ENCODE measurements around the gene NKIRAS1. TPM values are rescaled to one million over a fixed set of nuclear protein-coding genes. Genes with fewer than 3 reads are reported as not detected.

The NKIRAS1 gene
- total and polyA plus RNA-seq, 2 donors (not counting 1 experiment from before 2014, with no cell fraction given): 15.8 to 17.8 TPM

DNA sequence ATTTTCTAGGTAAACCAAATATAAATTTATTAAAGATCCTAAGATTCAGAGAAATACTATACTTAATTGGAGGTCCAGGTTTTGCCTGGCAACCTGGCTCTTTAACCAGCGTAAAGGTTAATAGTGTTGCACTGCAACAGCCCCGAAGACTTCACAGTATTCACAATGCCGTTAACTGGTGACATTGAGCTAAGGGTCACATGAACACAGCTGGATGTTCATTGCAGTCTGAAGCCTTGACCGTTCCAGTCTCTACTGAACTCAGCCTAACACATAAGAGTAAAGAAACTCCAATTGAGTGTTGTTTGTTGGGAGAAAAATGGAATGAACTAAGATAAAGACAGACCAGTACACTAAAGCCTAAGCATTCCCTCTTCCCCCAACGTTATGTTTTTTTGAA is 26.8 kb downstream of the NKIRAS1 start:
- H2AFZ ChIP-seq (ENCODE audit: low read length): no peak overlapping the region
- no peak for DNase-seq (ENCODE audit: low read depth in 2 of 2)
- no peaks in the 10 kb centered on the region for H3K27me3 ChIP-seq (ENCODE audit: control insufficient read depth, insufficient read depth, low read length)
- no peak overlapping the region for H3K9ac ChIP-seq (ENCODE audit: insufficient read depth, low read length)
- H3K27ac ChIP-seq (ENCODE audit: insufficient read depth, low read length): no peak overlapping the region
- no peak overlapping the region for H3K4me2 ChIP-seq (ENCODE audit: extremely low read depth, insufficient read depth, low read length)
- H3K4me1 ChIP-seq (ENCODE audit: control insufficient read depth, extremely low read depth, insufficient read depth, low read length): no peaks in the 10 kb centered on the region
- no peak for TF ChIP-seq EZH2 (IDR thresholded peaks at IDR 0.05; ENCODE audit: low read length, missing control alignments)
- TF ChIP-seq, protein P1, sequence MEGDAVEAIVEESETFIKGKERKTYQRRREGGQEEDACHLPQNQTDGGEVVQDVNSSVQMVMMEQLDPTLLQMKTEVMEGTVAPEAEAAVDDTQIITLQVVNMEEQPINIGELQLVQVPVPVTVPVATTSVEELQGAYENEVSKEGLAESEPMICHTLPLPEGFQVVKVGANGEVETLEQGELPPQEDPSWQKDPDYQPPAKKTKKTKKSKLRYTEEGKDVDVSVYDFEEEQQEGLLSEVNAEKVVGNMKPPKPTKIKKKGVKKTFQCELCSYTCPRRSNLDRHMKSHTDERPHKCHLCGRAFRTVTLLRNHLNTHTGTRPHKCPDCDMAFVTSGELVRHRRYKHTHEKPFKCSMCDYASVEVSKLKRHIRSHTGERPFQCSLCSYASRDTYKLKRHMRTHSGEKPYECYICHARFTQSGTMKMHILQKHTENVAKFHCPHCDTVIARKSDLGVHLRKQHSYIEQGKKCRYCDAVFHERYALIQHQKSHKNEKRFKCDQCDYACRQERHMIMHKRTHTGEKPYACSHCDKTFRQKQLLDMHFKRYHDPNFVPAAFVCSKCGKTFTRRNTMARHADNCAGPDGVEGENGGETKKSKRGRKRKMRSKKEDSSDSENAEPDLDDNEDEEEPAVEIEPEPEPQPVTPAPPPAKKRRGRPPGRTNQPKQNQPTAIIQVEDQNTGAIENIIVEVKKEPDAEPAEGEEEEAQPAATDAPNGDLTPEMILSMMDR (conservative IDR thresholded peaks at IDR 0.05 in 1 of 2, IDR thresholded peaks at IDR 0.05 in 1 of 2; ENCODE audit: low read depth in 1 of 2, low read length in 2 of 2): no peak
- no peak overlapping the region for H3K4me3 ChIP-seq (replicated peaks in 1 of 4; ENCODE audit: control extremely low read depth in 1 of 4, insufficient read depth in 1 of 4, low read depth in 3 of 4, low read length in 4 of 4)
- peaks cover 3% of the 10 kb centered on the region for H3K36me3 ChIP-seq (ENCODE audit: control insufficient read depth, insufficient read depth, low read length)
- H4K20me1 ChIP-seq (ENCODE audit: control insufficient read depth, extremely low read depth, insufficient read depth, low read length): no peaks in the 10 kb centered on the region
- no peaks in the 10 kb centered on the region for H3K79me2 ChIP-seq (ENCODE audit: control insufficient read depth, insufficient read depth, low read length)
- H3K9me3 ChIP-seq (ENCODE audit: control insufficient read depth, insufficient read depth, low read depth, low read length): no peaks in the 10 kb centered on the region

DNA sequence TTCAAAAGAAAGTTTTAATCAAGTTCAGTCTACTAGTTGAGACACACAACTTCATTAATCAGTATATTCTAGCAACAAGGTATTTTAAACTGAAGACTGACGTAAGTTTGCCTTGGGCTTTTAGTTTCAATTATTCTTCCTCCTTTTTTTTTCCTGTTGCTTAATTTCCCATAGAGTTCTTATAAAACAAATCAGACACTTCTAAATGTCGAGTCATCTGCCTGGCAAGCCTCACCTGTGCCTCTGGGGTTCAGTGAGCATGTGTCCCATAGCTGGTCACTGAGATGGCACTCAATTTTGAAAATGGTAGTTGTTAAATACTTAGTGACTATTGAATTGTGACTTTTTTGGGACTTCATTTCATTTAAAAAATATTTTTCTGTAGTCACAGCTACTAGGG is 27.4 kb downstream of the NKIRAS1 start:
- no peaks in the 10 kb centered on the region for H3K4me1 ChIP-seq (ENCODE audit: control insufficient read depth, extremely low read depth, insufficient read depth, low read length)
- no peak for DNase-seq (ENCODE audit: low read depth in 2 of 2)
- no peak overlapping the region for H3K4me3 ChIP-seq (replicated peaks in 1 of 4; ENCODE audit: control extremely low read depth in 1 of 4, insufficient read depth in 1 of 4, low read depth in 3 of 4, low read length in 4 of 4)
- peaks cover 1% of the 10 kb centered on the region for H4K20me1 ChIP-seq (ENCODE audit: control insufficient read depth, extremely low read depth, insufficient read depth, low read length)
- H3K27me3 ChIP-seq (ENCODE audit: control insufficient read depth, insufficient read depth, low read length): no peaks in the 10 kb centered on the region
- H3K9ac ChIP-seq (ENCODE audit: insufficient read depth, low read length): no peak overlapping the region
- H3K4me2 ChIP-seq (ENCODE audit: extremely low read depth, insufficient read depth, low read length): no peak overlapping the region
- no peaks in the 10 kb centered on the region for H3K79me2 ChIP-seq (ENCODE audit: control insufficient read depth, insufficient read depth, low read length)
- no peak overlapping the region for H3K27ac ChIP-seq (ENCODE audit: insufficient read depth, low read length)
- H3K9me3 ChIP-seq (ENCODE audit: control insufficient read depth, insufficient read depth, low read depth, low read length): no peaks in the 10 kb centered on the region
- no peak for TF ChIP-seq EZH2 (IDR thresholded peaks at IDR 0.05; ENCODE audit: low read length, missing control alignments)
- TF ChIP-seq, protein P1 (conservative IDR thresholded peaks at IDR 0.05 in 1 of 2, IDR thresholded peaks at IDR 0.05 in 1 of 2; ENCODE audit: low read depth in 1 of 2, low read length in 2 of 2): no peak
- peaks cover 3% of the 10 kb centered on the region for H3K36me3 ChIP-seq (ENCODE audit: control insufficient read depth, insufficient read depth, low read length)
- no peak overlapping the region for H2AFZ ChIP-seq (ENCODE audit: low read length)

DNA sequence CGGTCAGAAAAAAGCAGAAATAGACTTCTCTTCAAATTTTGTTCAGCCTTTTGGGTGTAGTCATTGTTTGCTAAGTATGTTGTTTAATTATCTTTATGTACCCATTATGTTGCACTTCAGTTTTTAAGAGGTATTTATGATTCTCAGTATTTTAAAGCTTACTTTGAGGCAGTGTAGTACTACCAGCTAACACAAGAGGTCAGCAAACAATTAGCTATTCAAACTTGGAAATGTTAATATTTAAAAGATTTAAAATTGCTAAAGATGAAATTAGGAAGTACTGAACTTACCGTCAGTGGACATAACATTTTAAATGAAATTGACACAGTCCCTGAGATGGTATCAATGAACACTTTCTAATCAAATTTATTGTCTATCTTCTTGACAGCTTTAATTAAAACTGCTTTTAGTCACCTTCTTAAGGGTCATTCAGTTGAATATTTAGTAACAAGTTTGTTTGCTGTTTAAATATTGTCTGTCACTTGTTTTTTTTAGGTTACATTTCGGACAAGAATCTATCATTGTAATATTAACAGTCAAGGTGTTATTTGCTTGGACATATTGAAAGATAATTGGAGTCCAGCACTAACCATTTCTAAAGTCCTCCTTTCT is 28.1 kb downstream of the NKIRAS1 start:
- no peak overlapping the region for H3K27ac ChIP-seq (ENCODE audit: insufficient read depth, low read length)
- DNase-seq (ENCODE audit: low read depth in 2 of 2): peak; percentile 34 to 74

More for the DNA sequence above, 28.1 kb downstream of the NKIRAS1 start:
- Histone ChIP-seq H3K36me3 (ENCODE audit: control insufficient read depth, insufficient read depth, low read length) (peaks cover 3% of the 10 kb centered on the region), H3K9ac (ENCODE audit: insufficient read depth, low read length) (no peak overlapping the region), H3K9me3 (ENCODE audit: control insufficient read depth, insufficient read depth, low read depth, low read length) (no peaks in the 10 kb centered on the region), H4K20me1 (ENCODE audit: control insufficient read depth, extremely low read depth, insufficient read depth, low read length) (peaks cover 1% of the 10 kb centered on the region), H3K4me2 (ENCODE audit: extremely low read depth, insufficient read depth, low read length) (no peak overlapping the region), H3K4me1 (ENCODE audit: control insufficient read depth, extremely low read depth, insufficient read depth, low read length) (no peaks in the 10 kb centered on the region), H2AFZ (ENCODE audit: low read length) (no peak overlapping the region), H3K79me2 (ENCODE audit: control insufficient read depth, insufficient read depth, low read length) (no peaks in the 10 kb centered on the region), H3K27me3 (ENCODE audit: control insufficient read depth, insufficient read depth, low read length) (no peaks in the 10 kb centered on the region), H3K4me3 (replicated peaks in 1 of 4; ENCODE audit: control extremely low read depth in 1 of 4, insufficient read depth in 1 of 4, low read depth in 3 of 4, low read length in 4 of 4) (no peak overlapping the region)
- TF ChIP-seq EZH2 (IDR thresholded peaks at IDR 0.05; ENCODE audit: low read length, missing control alignments): no peak
- TF ChIP-seq, protein P1 (conservative IDR thresholded peaks at IDR 0.05 in 1 of 2, IDR thresholded peaks at IDR 0.05 in 1 of 2; ENCODE audit: low read depth in 1 of 2, low read length in 2 of 2): peak; percentile 43 to 77
